HG03520 (cell line): ENCODE results near the gene CCNF.
"Not testable (repeated sequence)": the region's sequence is repeated elsewhere in the genome, so short reads cannot be mapped to it uniquely, and the experiment has no call there.

Source experiments
- ATAC-seq: cut with Tn5 transposase; IDR thresholded peaks from one replicate; pipeline ENCODE4 v1.9.1; 2021; ENCODE audit warnings: mild to moderate bottlenecking, moderate library complexity; ENCODE audit not compliant: unreplicated experiment

CCNF gene

GRCh38 chr16:2470234-2470601 is 41.0 kb downstream of the CCNF start:
- ATAC-seq = no peak

GRCh38 chr16:2470603-2471015 is 41.4 kb downstream of the CCNF start:
- ATAC-seq = no peak

DNA sequence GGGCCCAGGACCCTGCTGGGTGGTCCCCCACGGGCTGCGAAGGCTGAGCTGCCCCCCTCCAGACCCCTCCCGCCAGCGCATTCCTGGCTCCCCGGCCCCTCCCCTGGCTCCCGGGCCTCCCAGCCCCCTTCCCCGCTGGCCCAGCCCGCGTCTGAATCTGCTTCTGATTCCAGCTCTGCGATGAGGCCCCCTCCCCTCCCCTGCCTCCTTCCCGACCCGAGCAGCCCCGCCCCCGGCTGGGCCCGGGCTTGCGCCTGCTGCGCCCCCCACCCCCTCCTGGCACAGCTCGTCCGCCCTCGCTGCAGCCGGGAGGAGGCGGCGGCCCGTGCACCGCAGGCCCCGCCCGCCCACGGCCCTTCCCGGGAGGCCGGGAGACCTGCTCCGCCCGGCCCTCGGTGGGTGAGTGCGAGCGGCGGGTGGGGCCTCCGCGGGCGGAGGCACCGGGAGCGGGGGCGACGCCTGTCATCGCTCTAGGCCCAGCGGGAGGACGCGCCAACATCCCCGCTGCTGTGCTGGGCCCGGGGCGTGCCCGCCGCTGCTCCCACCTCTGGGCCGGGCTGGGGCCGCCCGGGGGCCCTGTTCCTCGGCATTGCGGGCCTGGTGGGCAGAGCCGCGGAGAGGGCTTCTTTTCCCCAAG is 41.9 kb downstream of the CCNF start, which contains the start of gene NTN3:
TSS of gene NTN3 (plus strand) at position 282 of the 637 bp plus-strand sequence. CDS start 405 bp downstream, outside the sequence.
- no peak for ATAC-seq

- ATAC-seq = no peak
These were observed 42.6 kb downstream of the CCNF start for GRCh38 chr16:2471653-2472487.

- no peak for ATAC-seq
These were observed 43.2 kb downstream of the CCNF start for GRCh38 chr16:2472488-2472864.

GRCh38 chr16:2472885-2473445 is 43.7 kb downstream of the CCNF start:
- ATAC-seq = no peak

GRCh38 chr16:2473446-2473926 is 44.2 kb downstream of the CCNF start:
- no peak for ATAC-seq

GRCh38 chr16:2473999-2474876 is 45.0 kb downstream of the CCNF start:
- ATAC-seq = no peak

GRCh38 chr16:2474877-2475412 is 45.7 kb downstream of the CCNF start, which contains the start of gene TBC1D24:
Gene TBC1D24 (plus strand): TSS chr16:2475127. CDS start chr16:2496149, 21,022 bp downstream.
- ATAC-seq = peak; percentile 49

DNA sequence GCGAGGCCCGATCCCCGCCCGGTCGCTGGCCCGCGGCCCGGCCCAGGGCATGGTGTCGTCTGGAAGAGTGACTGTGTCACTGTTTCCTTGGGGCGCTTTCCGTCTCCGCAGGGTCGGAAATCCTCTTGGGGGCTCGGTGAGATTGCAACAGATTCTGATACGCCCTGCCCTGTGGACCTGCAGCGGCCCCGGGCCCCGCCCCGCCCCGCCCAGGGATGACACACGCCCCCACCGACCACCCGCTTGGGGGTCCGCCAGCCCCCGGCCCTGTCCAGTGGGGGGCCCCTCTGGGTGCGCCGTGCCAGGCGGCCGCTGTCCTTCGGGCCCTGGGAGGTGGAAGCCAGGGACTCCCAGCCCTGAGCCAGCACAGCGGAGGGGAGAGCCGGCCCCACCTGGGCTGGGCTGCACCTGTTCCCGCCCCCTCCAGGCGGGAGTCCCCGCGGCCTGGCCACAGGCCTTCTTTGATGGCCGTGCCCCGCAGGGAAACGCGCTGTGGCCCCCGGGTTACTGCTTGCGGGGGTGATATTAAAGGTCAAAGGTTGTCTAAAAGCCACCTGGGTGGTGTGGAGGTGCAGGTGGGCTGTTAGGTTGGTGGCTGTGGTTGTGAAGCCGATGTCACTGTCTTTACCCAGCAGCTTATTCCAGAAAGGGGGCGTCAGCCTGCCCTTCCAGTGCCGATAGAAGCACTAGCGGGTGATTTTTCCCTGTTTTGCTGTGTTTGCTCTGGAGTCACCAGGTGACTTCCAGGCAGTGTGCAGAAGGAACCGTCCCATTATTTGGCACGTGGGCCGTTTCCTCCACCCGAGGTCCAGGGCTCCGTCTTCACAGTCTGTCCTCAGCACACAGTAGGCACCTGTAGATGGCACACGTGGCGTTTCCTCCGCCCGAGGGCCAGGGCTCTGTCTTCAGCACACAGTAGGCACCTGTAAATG is 46.4 kb downstream of the CCNF start:
- ATAC-seq = no peak

DNA sequence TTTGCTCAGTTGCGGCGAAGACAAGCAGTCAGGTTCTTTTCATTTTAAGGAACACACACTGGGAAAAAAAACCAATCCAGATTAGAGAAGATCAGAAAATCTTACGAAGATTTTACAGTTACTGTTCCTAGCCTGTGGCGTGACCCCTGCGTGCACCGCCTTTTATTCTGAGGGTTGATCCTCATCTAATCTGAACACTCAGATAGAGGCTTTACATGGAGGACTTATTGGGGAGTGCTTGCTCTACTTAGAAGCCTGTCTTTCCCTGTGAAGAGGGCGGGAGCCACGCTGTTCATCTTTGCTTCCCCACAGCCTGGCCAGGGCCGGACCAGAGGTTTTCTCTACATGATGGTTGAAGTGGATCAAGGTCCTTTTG is 47.1 kb downstream of the CCNF start:
- no peak for ATAC-seq

GRCh38 chr16:2476741-2477140 is 47.5 kb downstream of the CCNF start:
- ATAC-seq = no peak

GRCh38 chr16:2477327-2477726 is 48.1 kb downstream of the CCNF start:
- no peak for ATAC-seq

DNA sequence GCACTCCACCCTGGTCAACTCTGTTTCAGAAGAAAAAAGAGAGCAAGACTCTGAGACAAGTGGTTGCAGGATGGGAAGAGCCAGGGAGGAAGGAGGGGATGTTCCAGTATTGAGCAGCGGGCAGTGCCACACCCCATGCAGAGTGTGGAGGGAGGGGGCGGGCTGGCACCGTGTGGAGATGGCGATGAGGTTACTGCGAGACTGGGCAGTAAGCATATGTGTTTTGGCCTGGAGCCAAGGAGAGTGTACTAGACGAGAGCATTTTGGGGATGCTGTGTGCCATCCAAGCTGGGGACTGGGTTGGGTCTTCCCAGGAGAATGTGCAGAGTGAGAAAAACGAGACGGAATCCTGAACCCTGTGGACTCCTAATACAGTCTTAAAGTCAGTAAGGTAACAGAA is 49.0 kb downstream of the CCNF start:
- ATAC-seq = no peak

- ATAC-seq = not testable (repeated sequence)
These were observed 50.7 kb downstream of the CCNF start for GRCh38 chr16:2479996-2480395.

GRCh38 chr16:2480948-2481347 is 51.7 kb downstream of the CCNF start:
- no peak for ATAC-seq

GRCh38 chr16:2481676-2482075 is 52.4 kb downstream of the CCNF start:
- ATAC-seq = no peak

- no peak for ATAC-seq
These were observed 53.0 kb downstream of the CCNF start for GRCh38 chr16:2482249-2482648.

- no peak for ATAC-seq
These were observed 53.7 kb downstream of the CCNF start for GRCh38 chr16:2482708-2483534.
